K562 (cell line): ENCODE measurements around the gene SETDB1. TPM values are rescaled to one million over a fixed set of nuclear protein-coding genes. Genes with fewer than 3 reads are reported as not detected.

ENCODE experiments used
- GTF2E2 ChIP-seq: fragments of 200-800 bp; sonication (Bioruptor generic); IDR thresholded peaks from 2 replicates; pipeline ENCODE4 v1.6.1; 2016; ENCODE audit warnings: missing genetic modification characterization, missing compliant biosample characterization
- MAFF ChIP-seq: IDR thresholded peaks from 2 replicates; pipeline ENCODE4 v1.6.1; 2012; ENCODE audit warnings: low read length, improper control_type of control experiment
- POLR3A ChIP-seq: IDR thresholded peaks from 2 replicates; pipeline ENCODE4 v1.6.1; 2011; ENCODE audit warnings: borderline replicate concordance, mild to moderate bottlenecking, moderate library complexity; ENCODE audit not compliant: insufficient read length, insufficient read depth; ENCODE audit errors: extremely low read depth
- PTRF ChIP-seq: fragments of 450-650 bp; IDR thresholded peaks from 2 replicates; pipeline ENCODE4 v1.6.1; 2016; ENCODE audit warnings: mild to moderate bottlenecking, missing genetic modification characterization, missing compliant biosample characterization
- RBBP5 ChIP-seq: fragments of 200-600 bp; sonication (generic); IDR thresholded peaks from 2 replicates; pipeline ENCODE4 v1.6.1; 2012; ENCODE audit warnings: borderline replicate concordance, mild to moderate bottlenecking, low read length, control low read depth, inconsistent platforms; ENCODE audit not compliant: insufficient read depth, poor library complexity, severe bottlenecking
- XRCC3 ChIP-seq: fragments of 450-650 bp; IDR thresholded peaks from 2 replicates; pipeline ENCODE4 v1.6.1; 2017; ENCODE audit warnings: mild to moderate bottlenecking, moderate library complexity
- ZNF212 ChIP-seq: fragments of 450-650 bp; formaldehyde crosslinking; IDR thresholded peaks from 2 replicates; pipeline ENCODE4 v1.4.0; 2020; ENCODE audit warnings: mild to moderate bottlenecking
- ZNF384 ChIP-seq: IDR thresholded peaks from 2 replicates; pipeline ENCODE4 v1.6.1; 2012; ENCODE audit warnings: low read depth, low read length, improper control_type of control experiment
- polyA plus RNA-seq, 8 experiments: library from polyadenylated mRNA; depleted of rRNA in 4 of 8; stranded (reverse) in 5 of 8; unstranded in 3 of 8; fragments of >200 nt; fragmentation: Nextera tagmentation in 2 of 8; fragmentation: Illumina TruSeq in 1 of 8; extraction: Ambion mirVana in 2 of 8; extraction: Trizol in 1 of 8; gene quantifications; 2 replicates each; pipeline versions ENCODE4 v1.2.1 to v1.2.3, GENCODE V29; 2011 to 2014; ENCODE audit warnings: inconsistent platforms in 1 of 8, missing spikeins in 1 of 8
- total RNA-seq, 7 experiments: library from RNA; depleted of rRNA in 6 of 7; stranded (reverse); fragments of >200 nt in 6 of 7; fragmentation: Illumina TruSeq in 2 of 7; extraction: Trizol in 2 of 7; gene quantifications; 2 replicates each; pipeline versions ENCODE4 v1.2.1 to v1.2.3, GENCODE V29; 2011 to 2021; ENCODE audit warnings: low replicate concordance in 1 of 7
- TF ChIP-seq, protein P1 (sequence below): fragments of 450-650 bp; IDR thresholded peaks from 2 replicates; pipeline ENCODE4 v1.6.1; 2016; ENCODE audit warnings: mild to moderate bottlenecking, moderate library complexity
- TF ChIP-seq, protein P2 (sequence below): conservative IDR thresholded peaks from 2 replicates; pipeline ENCODE4 v1.6.1; 2011; ENCODE audit warnings: low read depth, mild to moderate bottlenecking, low read length; ENCODE audit not compliant: control insufficient read depth
- TF ChIP-seq, protein P3 (sequence below): fragments of 450-650 bp; IDR thresholded peaks from 2 replicates; pipeline ENCODE4 v1.6.1; 2016; ENCODE audit warnings: missing biosample characterization, missing genetic modification characterization
- TF ChIP-seq, protein P4 (sequence below), 2 experiments: fragments of 450-650 bp; IDR thresholded peaks; 2 replicates each; pipeline ENCODE4 v1.6.1; 2016

SETDB1 gene
- total and polyA plus RNA-seq, 9 of the 15 experiments (the other 6 are each of a cell fraction or from before 2014, with no cell fraction given): 21.5 to 64.4 (median 42.0) TPM

DNA sequence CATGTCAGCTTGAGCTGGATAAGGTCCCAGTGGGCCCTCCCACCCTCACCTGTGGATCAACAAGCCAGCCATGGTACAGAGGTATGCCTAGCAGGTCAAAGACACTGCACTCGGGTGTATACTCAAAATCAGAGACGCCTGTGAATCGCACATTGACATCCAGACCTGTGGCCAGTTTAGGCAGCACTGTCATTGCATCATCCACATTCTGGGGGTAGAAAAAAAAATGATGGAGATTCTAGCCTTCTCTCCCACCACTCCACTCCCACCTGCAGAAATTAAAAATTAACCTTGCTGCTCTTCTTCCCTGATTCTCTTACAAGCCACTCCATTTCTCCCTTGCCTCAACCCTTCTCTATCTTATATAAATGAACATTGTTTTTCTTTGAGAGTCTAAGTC, 74.2 kb downstream of the SETDB1 start (continued):
- TF ChIP-seq, protein P1, sequence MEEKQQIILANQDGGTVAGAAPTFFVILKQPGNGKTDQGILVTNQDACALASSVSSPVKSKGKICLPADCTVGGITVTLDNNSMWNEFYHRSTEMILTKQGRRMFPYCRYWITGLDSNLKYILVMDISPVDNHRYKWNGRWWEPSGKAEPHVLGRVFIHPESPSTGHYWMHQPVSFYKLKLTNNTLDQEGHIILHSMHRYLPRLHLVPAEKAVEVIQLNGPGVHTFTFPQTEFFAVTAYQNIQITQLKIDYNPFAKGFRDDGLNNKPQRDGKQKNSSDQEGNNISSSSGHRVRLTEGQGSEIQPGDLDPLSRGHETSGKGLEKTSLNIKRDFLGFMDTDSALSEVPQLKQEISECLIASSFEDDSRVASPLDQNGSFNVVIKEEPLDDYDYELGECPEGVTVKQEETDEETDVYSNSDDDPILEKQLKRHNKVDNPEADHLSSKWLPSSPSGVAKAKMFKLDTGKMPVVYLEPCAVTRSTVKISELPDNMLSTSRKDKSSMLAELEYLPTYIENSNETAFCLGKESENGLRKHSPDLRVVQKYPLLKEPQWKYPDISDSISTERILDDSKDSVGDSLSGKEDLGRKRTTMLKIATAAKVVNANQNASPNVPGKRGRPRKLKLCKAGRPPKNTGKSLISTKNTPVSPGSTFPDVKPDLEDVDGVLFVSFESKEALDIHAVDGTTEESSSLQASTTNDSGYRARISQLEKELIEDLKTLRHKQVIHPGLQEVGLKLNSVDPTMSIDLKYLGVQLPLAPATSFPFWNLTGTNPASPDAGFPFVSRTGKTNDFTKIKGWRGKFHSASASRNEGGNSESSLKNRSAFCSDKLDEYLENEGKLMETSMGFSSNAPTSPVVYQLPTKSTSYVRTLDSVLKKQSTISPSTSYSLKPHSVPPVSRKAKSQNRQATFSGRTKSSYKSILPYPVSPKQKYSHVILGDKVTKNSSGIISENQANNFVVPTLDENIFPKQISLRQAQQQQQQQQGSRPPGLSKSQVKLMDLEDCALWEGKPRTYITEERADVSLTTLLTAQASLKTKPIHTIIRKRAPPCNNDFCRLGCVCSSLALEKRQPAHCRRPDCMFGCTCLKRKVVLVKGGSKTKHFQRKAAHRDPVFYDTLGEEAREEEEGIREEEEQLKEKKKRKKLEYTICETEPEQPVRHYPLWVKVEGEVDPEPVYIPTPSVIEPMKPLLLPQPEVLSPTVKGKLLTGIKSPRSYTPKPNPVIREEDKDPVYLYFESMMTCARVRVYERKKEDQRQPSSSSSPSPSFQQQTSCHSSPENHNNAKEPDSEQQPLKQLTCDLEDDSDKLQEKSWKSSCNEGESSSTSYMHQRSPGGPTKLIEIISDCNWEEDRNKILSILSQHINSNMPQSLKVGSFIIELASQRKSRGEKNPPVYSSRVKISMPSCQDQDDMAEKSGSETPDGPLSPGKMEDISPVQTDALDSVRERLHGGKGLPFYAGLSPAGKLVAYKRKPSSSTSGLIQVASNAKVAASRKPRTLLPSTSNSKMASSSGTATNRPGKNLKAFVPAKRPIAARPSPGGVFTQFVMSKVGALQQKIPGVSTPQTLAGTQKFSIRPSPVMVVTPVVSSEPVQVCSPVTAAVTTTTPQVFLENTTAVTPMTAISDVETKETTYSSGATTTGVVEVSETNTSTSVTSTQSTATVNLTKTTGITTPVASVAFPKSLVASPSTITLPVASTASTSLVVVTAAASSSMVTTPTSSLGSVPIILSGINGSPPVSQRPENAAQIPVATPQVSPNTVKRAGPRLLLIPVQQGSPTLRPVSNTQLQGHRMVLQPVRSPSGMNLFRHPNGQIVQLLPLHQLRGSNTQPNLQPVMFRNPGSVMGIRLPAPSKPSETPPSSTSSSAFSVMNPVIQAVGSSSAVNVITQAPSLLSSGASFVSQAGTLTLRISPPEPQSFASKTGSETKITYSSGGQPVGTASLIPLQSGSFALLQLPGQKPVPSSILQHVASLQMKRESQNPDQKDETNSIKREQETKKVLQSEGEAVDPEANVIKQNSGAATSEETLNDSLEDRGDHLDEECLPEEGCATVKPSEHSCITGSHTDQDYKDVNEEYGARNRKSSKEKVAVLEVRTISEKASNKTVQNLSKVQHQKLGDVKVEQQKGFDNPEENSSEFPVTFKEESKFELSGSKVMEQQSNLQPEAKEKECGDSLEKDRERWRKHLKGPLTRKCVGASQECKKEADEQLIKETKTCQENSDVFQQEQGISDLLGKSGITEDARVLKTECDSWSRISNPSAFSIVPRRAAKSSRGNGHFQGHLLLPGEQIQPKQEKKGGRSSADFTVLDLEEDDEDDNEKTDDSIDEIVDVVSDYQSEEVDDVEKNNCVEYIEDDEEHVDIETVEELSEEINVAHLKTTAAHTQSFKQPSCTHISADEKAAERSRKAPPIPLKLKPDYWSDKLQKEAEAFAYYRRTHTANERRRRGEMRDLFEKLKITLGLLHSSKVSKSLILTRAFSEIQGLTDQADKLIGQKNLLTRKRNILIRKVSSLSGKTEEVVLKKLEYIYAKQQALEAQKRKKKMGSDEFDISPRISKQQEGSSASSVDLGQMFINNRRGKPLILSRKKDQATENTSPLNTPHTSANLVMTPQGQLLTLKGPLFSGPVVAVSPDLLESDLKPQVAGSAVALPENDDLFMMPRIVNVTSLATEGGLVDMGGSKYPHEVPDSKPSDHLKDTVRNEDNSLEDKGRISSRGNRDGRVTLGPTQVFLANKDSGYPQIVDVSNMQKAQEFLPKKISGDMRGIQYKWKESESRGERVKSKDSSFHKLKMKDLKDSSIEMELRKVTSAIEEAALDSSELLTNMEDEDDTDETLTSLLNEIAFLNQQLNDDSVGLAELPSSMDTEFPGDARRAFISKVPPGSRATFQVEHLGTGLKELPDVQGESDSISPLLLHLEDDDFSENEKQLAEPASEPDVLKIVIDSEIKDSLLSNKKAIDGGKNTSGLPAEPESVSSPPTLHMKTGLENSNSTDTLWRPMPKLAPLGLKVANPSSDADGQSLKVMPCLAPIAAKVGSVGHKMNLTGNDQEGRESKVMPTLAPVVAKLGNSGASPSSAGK: no peak
- TF ChIP-seq ZNF384: 0 out of 2 replicates have a peak, but pooled peaks have one; percentile 48
- TF ChIP-seq, protein P2, sequence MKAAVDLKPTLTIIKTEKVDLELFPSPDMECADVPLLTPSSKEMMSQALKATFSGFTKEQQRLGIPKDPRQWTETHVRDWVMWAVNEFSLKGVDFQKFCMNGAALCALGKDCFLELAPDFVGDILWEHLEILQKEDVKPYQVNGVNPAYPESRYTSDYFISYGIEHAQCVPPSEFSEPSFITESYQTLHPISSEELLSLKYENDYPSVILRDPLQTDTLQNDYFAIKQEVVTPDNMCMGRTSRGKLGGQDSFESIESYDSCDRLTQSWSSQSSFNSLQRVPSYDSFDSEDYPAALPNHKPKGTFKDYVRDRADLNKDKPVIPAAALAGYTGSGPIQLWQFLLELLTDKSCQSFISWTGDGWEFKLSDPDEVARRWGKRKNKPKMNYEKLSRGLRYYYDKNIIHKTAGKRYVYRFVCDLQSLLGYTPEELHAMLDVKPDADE: no peak
- no peak for TF ChIP-seq ZNF212 (CRISPR knock-in tag)
- TF ChIP-seq RBBP5: no peak
- TF ChIP-seq GTF2E2 (tag): peak; percentile 37; the same call in 1 of the 2 replicates
- no peak for TF ChIP-seq MAFF
- TF ChIP-seq XRCC3: no peak
- TF ChIP-seq, protein P3, sequence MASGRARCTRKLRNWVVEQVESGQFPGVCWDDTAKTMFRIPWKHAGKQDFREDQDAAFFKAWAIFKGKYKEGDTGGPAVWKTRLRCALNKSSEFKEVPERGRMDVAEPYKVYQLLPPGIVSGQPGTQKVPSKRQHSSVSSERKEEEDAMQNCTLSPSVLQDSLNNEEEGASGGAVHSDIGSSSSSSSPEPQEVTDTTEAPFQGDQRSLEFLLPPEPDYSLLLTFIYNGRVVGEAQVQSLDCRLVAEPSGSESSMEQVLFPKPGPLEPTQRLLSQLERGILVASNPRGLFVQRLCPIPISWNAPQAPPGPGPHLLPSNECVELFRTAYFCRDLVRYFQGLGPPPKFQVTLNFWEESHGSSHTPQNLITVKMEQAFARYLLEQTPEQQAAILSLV (tag): peak; percentile 94
- TF ChIP-seq, protein P4, sequence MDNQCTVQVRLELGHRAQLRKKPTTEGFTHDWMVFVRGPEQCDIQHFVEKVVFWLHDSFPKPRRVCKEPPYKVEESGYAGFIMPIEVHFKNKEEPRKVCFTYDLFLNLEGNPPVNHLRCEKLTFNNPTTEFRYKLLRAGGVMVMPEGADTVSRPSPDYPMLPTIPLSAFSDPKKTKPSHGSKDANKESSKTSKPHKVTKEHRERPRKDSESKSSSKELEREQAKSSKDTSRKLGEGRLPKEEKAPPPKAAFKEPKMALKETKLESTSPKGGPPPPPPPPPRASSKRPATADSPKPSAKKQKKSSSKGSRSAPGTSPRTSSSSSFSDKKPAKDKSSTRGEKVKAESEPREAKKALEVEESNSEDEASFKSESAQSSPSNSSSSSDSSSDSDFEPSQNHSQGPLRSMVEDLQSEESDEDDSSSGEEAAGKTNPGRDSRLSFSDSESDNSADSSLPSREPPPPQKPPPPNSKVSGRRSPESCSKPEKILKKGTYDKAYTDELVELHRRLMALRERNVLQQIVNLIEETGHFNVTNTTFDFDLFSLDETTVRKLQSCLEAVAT (IDR thresholded peaks at IDR 0.05): 0 out of 4 replicates have a peak, but pooled peaks of 1 of the 2 experiments have one; percentile 18
- TF ChIP-seq PTRF (tag): no peak
- no peak for TF ChIP-seq POLR3A
